ENCODE results near the gene TRIML2. TPM values are rescaled to one million over a fixed set of nuclear protein-coding genes. Genes with fewer than 3 reads are reported as not detected.

TRIML2 gene
- total RNA-seq, 1 experiment from 2014 or later = 102 TPM

- Histone ChIP-seq H3K23ac (ENCODE audit: insufficient read length, low read depth, low read length) (no peak overlapping the region), H3K27me3 (ENCODE audit: insufficient read depth, low read length) (no peaks in the 10 kb centered on the region), H3K4me2 (ENCODE audit: insufficient read depth, insufficient read length, low read length) (no peak overlapping the region), H2BK12ac (ENCODE audit: insufficient read length, low read depth, low read length) (no peak overlapping the region), H4K91ac (ENCODE audit: insufficient read length, low read depth, low read length) (no peak overlapping the region), H2BK5ac (ENCODE audit: insufficient read length, low read length) (no peak overlapping the region), H3K79me2 (ENCODE audit: insufficient read depth, low read length) (no peaks in the 10 kb centered on the region; the same call in 1 of the 2 replicates), H3K27ac (ENCODE audit: insufficient read length, low read depth, low read length) (no peak overlapping the region), H2BK120ac (ENCODE audit: low read depth, low read length, poor library complexity, severe bottlenecking) (no peak overlapping the region), H4K20me1 (ENCODE audit: control insufficient read depth, insufficient read depth, insufficient read length) (no peaks in the 10 kb centered on the region), H3K79me1 (ENCODE audit: insufficient read depth, low read depth, low read length, poor library complexity, severe bottlenecking) (no peaks in the 10 kb centered on the region), H3K4ac (ENCODE audit: low read depth, low read length) (no peak overlapping the region), H4K8ac (replicated peaks; ENCODE audit: insufficient read length, low read depth, low read length) (no peak overlapping the region), H3K4me1 (ENCODE audit: insufficient read depth, low read length) (0 out of 2 replicates have a peak, but pooled peaks cover 2% of the 10 kb centered on the region), H3K9ac (ENCODE audit: extremely low read depth, insufficient read length, low read length) (no peak overlapping the region), H3K14ac (ENCODE audit: insufficient read depth, low read length) (no peak overlapping the region), H2BK20ac (ENCODE audit: low read depth, low read length, poor library complexity, severe bottlenecking) (no peak overlapping the region), H2BK15ac (ENCODE audit: low read depth, low read length) (no peak overlapping the region), H4K5ac (ENCODE audit: insufficient read length, low read depth, low read length) (no peak overlapping the region), H3K18ac (ENCODE audit: insufficient read length, low read depth, low read length) (no peak overlapping the region), H3T11ph (ENCODE audit: low read length) (no peak overlapping the region), H3K56ac (ENCODE audit: insufficient read length, low read depth, low read length) (no peak overlapping the region), H3K9me3 (ENCODE audit: control insufficient read depth, low read depth, low read length) (no peaks in the 10 kb centered on the region), H2AK5ac (ENCODE audit: insufficient read length, low read length) (no peak overlapping the region), H2AFZ (ENCODE audit: low read length) (no peak overlapping the region), H3K23me2 (ENCODE audit: insufficient read length, low read depth, low read length, poor library complexity, severe bottlenecking) (no peaks in the 10 kb centered on the region)
- Mint-ChIP-seq H3K4me3 (no peak overlapping the region), H3K4me1 (peaks cover 20 to 23% of the 10 kb centered on the region in 2 experiments), H3K36me3 (ENCODE audit: insufficient read depth in 1 of 3, low read depth in 3 of 3) (no peaks in the 10 kb centered on the region), H3K27ac (no peak overlapping the region; a peak in 1 of 7 replicates), H3K9me3 (no peaks in the 10 kb centered on the region), H3K27me3 (ENCODE audit: low read depth) (no peaks in the 10 kb centered on the region; the same call in none of the 2 replicates)
- DNase-seq = no peak
- no CpG with 5 or more reads among the region's 21 CpGs for WGBS (ENCODE audit: extremely low coverage, insufficient read length, low lambda C conversion rate)
- no peak for TF ChIP-seq CTCF (conservative IDR thresholded peaks at IDR 0.05)
Measured at GRCh38 chr4:188041721-188042120, 67.7 kb downstream of the TRIML2 start.

Other genes with a start within 250 kb of the TRIML2 start
- 191 and 193 TPM in 2 replicates for gene ZFP42, start 113.8 kb downstream of the TRIML2 start, total RNA-seq (2021)
- not detected in 2 replicates for gene TRIML1, start 29.8 kb upstream of the TRIML2 start, total RNA-seq (2021)